ENCODE measurements around the gene C12orf76. TPM values are rescaled to one million over a fixed set of nuclear protein-coding genes. Genes with fewer than 3 reads are reported as not detected.

The C12orf76 gene
- total and polyA plus RNA-seq, 9 of the 15 experiments (the other 6 are each of a cell fraction or from before 2014, with no cell fraction given): 6.3 to 38.6 (median 12.3) TPM

GRCh38 chr12:110048242-110049027 lies at the start of gene C12orf76 (continued):
- TF ChIP-seq NFE2 (IDR thresholded peaks at IDR 0.05; ENCODE audit: low read depth) (0 out of 2 replicates have a peak, but pooled peaks have one; percentile 19), ELF1 (tag; IDR thresholded peaks at IDR 0.05) (peak; percentile 88), HMGXB4 (CRISPR knock-in tag; IDR thresholded peaks at IDR 0.05) (no peak), CSDE1 (IDR thresholded peaks at IDR 0.05) (peak in 1 of 2 experiments; percentile 94; a peak in 2 of 4 replicates), NR4A1 (CRISPR knock-in tag; IDR thresholded peaks at IDR 0.05) (no peak), NR4A1 (tag; IDR thresholded peaks at IDR 0.05) (no peak), CEBPB (tag; IDR thresholded peaks at IDR 0.05) (no peak), ZNF766 (CRISPR knock-in tag; conservative IDR thresholded peaks at IDR 0.05) (peak; percentile 61), EHMT2 (IDR thresholded peaks at IDR 0.05) (peak; percentile 50; the same call in 1 of the 2 replicates), DNMT1 (IDR thresholded peaks at IDR 0.05) (no peak), NR2C1 (IDR thresholded peaks at IDR 0.05) (peak; percentile 98), NR2C1 (tag; IDR thresholded peaks at IDR 0.05) (peak; percentile 100), TCF7L2 (IDR thresholded peaks at IDR 0.05; ENCODE audit: low read depth, low read length) (no peak), TSC22D4 (tag; IDR thresholded peaks at IDR 0.05) (no peak), TCF3 (CRISPR knock-in tag; IDR thresholded peaks at IDR 0.05) (no peak; the same call in none of the 2 replicates), ZNF589 (CRISPR knock-in tag; IDR thresholded peaks at IDR 0.05; ENCODE audit: low read depth) (peak; percentile 63; the same call in 1 of the 2 replicates), SOX6 (IDR thresholded peaks at IDR 0.05) (peak; percentile 73), CBFB (CRISPR knock-in tag; IDR thresholded peaks at IDR 0.05) (no peak), IRF2 (CRISPR knock-in tag; IDR thresholded peaks at IDR 0.05) (no peak), ESRRA (IDR thresholded peaks at IDR 0.05; ENCODE audit: borderline replicate concordance, low read depth) (peak; percentile 84; the same call in 1 of the 2 replicates), CREBBP (IDR thresholded peaks at IDR 0.05; ENCODE audit: low read depth, low read length) (no peak), ZNF280A (IDR thresholded peaks at IDR 0.05; ENCODE audit: low read depth, partially characterized antibody) (no peak), ETS1 (conservative IDR thresholded peaks at IDR 0.05; ENCODE audit: control insufficient read depth, low read depth, low read length) (peak; percentile 84; the same call in 1 of the 2 replicates), SLC30A9 (CRISPR knock-in tag; IDR thresholded peaks at IDR 0.05) (no peak), NEUROD1 (IDR thresholded peaks at IDR 0.05; ENCODE audit: borderline replicate concordance, low read depth, low read length, partially characterized antibody) (peak; percentile 82), SUPT5H (IDR thresholded peaks at IDR 0.05) (peak; percentile 68), SMARCB1 (IDR thresholded peaks at IDR 0.05; ENCODE audit: insufficient read length, low read depth) (no peak)

Data from K562 (cell line).